ENCODE results near the gene SFRP4.

SFRP4 gene

DNA sequence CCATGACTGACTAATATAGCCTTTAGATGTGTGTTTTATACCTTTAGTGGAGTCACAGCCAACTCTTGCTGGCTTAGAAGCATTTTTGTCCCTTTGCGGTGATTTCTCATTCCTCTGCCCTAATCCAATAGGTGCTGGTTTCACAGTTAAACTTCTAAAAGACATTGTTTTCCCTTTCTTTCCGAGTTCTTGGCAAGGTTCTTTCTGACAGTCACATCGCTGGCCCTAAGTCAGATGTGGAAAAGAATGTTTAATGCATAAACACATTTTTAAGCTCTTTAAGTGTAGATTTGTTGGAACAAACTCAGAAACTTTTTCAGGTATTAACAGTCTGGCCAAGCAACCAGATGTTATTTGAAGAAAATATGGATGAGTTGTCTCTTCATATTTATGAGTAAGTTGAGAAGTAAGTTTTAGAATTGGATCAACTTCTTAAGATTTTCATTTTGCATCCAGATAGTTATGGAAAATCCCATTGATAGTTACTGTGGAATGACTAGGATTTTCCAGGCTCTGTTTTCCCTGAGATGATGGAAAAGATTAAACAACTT, 7.9 kb upstream of the SFRP4 start:
- DNase-seq, result no peak

DNA sequence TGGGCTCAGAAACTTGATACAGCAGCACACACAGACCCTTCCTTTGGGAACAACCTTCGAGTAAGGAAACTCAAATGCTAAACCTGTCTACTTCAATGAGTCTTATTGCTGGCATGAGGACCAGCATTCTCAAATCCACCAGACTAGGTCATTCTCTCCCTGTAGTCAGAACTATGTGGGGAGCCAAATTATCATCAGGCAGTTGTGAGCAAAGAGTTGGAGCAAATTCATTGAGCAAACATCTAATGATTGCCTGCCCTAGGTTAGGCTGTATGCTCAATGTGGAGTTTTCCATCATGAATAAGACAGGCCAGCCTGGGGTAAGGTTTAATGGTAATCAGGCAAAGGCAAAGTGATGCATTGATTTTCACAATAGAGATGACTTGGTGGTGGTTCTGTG, 7.4 kb upstream of the SFRP4 start:
- no peak for DNase-seq

GRCh38 chr7:37921876-37922275, 5.3 kb upstream of the SFRP4 start:
- DNase-seq, result no peak

GRCh38 chr7:37920849-37921805, 4.5 kb upstream of the SFRP4 start:
- no peak for DNase-seq

GRCh38 chr7:37920305-37920848, 3.8 kb upstream of the SFRP4 start, which contains the start of gene EPDR1:
EPDR1 (plus strand) TSS chr7:37920640; CDS start chr7:37920940, 300 bp downstream.
- DNase-seq, result no peak

DNA sequence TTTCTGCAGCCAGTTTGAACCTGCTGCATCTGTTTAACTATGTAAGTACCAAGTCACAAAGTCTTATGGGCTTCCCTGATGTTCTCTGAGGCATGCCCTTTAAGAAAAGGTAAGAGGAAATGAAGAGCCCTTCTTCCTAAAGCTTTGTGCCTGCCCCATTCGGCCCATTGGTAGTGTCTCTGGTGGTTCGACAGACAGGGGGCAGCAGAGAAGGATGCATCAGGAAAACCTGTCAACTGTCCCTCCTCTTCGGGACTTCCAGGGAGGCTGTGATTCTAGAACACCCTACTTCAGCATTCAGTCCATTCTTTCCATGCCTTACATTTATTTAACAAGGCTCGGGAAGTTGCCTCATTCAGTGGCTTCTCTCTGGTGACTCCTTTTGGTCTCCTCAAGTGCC, 1.9 kb upstream of the SFRP4 start:
- no peak for DNase-seq

GRCh38 chr7:37916017-37916672, 472 bp downstream of the SFRP4 start:
- DNase-seq, result no peak

DNA sequence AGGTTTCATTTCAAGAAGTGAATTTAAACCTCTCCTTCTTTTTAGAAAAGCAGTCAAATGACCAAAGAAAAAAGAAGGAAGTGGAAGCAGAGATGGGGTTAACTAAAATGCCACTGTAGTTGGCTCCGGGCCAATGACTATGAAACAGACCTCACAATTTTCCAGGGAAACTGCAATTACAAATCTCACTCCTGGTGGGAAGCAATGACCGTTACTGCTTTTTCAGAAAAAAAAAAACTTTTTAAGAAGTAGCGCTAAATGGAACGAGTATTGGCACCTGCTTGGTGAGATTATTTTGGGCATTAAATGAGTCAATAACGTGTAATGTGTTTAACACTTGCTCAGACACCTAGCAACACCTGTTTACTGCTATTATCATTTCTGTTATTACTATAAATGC, 1.2 kb downstream of the SFRP4 start:
- DNase-seq, result no peak

DNA sequence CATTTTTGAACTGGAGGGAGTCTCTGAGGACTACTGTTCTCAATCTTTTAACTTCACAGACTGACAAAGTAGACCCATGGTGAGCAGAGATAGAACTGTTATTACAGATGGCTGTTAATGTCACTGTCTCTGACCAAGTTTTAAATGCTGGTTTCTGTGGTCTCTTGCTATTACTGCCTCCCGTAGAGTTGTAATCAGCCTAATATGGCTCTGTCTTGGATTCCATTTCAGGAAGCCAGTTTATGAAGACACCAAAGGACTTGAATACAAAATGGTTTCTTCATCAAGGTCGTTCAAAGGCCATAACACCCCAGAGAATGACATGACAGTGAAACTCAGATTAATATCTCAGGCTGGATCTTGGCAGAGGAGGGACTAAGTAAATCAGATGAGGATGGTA, 3.9 kb downstream of the SFRP4 start:
- no peak for DNase-seq

DNA sequence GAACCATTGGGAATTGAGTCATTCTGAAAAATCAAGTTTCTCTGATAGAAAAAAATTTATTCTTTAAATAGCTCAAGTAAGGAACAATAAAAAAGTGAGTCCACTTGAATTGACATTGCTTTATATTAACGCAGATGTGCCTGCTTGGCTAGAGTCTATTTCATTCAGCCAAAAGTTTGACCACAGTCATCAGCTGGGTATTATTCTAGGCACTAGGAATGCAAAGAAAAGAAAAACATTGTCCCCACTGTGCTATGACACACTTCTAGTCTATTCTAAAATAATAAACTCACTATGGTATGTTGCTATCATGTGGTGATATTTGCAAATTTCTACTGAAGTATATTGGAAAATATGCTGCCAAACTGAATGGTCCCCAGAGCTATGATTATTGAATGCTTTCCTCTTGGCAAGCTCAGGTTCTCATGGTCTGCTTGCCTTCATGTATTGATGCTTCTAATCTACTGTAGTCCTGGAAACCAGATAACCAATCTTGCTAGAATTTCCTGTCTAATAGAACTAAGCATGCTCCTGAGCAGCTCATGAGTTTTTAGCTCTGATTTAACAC, 8.3 kb downstream of the SFRP4 start:
- peak; percentile 11 for DNase-seq

DNA sequence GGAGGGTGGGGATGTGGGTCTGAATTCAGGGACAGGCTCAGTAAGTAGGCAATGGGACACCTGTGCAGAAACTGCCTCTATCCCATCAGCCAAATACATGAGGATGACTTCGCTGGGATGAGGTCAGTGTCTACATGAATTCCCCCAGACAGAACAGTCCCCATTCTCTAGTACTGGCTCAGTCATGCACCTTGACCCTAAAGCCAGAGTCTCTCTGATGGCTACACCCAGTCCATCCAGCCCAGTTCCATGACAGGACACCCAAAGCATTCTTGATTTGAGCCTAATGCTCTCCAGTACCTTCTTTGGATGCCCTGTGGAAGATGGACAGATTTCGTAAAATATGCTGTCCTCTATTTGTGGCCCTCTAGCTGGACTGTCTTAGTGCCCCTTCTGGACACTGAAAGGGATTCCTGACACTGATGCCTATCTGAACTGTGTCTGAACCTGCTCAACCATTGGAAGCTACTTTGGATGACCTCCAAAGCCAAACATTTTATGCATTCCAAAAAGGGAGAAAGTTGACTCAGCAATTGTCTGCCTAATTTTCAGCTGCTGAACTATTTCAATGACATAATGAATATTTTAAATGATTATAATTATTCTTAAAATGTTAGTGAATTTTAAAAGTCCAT, 14.6 kb downstream of the SFRP4 start:
- peak; percentile 43 for DNase-seq

- no peak for DNase-seq
Measured at GRCh38 chr7:37901236-37901827, 15.3 kb downstream of the SFRP4 start.

GRCh38 chr7:37899712-37900247, 16.8 kb downstream of the SFRP4 start:
- no peak for DNase-seq

DNA sequence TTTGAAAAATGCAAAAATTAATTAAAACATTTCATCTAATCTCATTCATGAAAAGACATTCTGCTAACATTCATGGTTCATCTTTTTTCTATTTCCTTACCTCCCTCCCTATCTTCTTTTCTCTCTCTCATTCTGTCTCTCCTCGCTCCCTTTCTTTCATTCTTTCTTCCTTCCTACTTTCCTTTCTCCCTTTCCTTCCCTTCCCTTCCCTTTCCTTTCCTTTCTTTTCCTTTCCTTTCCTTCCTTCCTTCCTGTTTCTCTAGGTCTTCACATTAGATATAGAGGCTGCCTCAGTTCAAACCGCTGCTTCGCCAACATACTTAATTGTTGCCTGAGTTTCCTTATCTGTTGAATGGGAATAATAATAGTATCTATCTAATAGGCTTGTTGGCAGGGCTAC, 21.9 kb downstream of the SFRP4 start:
- no peak for DNase-seq

DNA sequence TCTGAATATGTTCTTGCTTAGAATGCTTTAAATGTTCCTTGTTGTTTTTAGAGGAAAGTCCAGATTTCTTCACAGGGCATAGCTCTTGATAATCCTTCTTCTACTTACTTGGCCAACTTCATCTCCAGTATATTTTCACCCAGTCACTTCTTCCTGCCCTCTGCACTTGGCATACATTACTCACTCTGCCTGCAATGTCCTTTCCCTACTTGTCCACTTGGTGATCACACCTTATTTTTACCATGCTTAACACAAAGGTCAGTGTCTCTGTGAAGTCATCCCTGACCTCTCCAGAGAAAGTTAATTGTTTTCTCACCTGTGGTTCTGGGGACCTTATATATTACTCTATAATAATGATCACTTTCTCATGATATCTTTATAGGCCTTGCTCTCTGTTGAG, 23.3 kb downstream of the SFRP4 start:
- no peak for DNase-seq

DNA sequence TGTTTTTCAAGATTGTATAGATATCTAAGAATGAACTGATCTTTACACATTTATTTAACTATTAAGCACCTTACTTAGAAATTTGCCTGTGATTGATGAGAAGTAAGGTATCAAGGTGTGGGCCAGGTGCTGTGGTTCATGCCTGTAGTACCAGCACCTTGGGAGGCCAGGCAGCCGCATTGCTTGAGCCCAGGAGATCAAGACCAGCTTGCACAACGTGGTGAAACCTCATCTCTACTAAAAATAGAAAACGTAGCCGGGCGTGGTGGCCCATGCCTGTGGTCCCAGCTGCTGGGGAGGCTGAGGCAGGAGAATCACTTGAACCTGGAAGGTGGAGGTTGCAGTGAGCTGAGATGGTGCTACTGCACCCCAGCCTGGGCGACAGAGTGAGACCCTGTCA, 34.5 kb downstream of the SFRP4 start:
- no peak for DNase-seq

Data from EL (cell line).